Right lobe of liver (tissue), 6 donors: ENCODE data around the gene PDF. TPM values are rescaled to one million over a fixed set of nuclear protein-coding genes. Genes with fewer than 3 reads are reported as not detected.

Source experiments
- ATAC-seq, 4 donors: fragments of 200-7000 bp; cut with Tn5 transposase; one replicate each; pipeline ENCODE4 v1.9.1; 2020; ENCODE audit warnings: mild to moderate bottlenecking in 4 of 4, moderate library complexity in 4 of 4
- DNase-seq, 3 donors: peaks; one replicate each; pipeline ENCODE4 v3.0.0-alpha.2; 2020
- H3K27ac ChIP-seq, 3 donors: fragments of 200-600 bp; one replicate each; pipeline ENCODE4 v1.8.0; 2022
- H3K27me3 ChIP-seq, 2 donors: fragments of 200-600 bp; one replicate each; pipeline ENCODE4 v1.8.0; 2022
- H3K36me3 ChIP-seq, 4 donors: fragments of 200-600 bp; sonication (generic) in 1 of 4; one replicate each; pipeline versions ENCODE4 v1.5.1 to v1.8.0; 2017 to 2022; ENCODE audit warnings: control low read depth in 1 of 4
- H3K4me1 ChIP-seq, 4 donors: fragments of 200-600 bp; sonication (generic) in 1 of 4; one replicate each; pipeline versions ENCODE4 v1.5.1 to v1.8.0; 2017 to 2022; ENCODE audit warnings: control low read depth in 1 of 4
- H3K4me3 ChIP-seq, 3 donors: fragments of 200-600 bp; one replicate each; pipeline ENCODE4 v1.8.0; 2022
- H3K9me3 ChIP-seq, 4 donors: fragments of 200-600 bp; sonication (generic) in 1 of 4; one replicate each; pipeline versions ENCODE4 v1.5.1 to v1.8.0; 2017 to 2022; ENCODE audit warnings: control low read depth in 1 of 4
- POLR2A ChIP-seq: fragments of 450-650 bp; IDR thresholded peaks from one replicate; pipeline ENCODE4 v1.6.1; 2017; ENCODE audit warnings: antibody characterized with exemption, mild to moderate bottlenecking
- WGBS: methylation state at CpG from one replicate; pipeline ENCODE4 v1.1.6; 2018; ENCODE audit warnings: low coverage, low lambda C conversion rate; ENCODE audit not compliant: insufficient coverage; ENCODE audit errors: missing lambda C conversion rate; 5-methylcytosine and 5-hydroxymethylcytosine counted together
- intact Hi-C, 2 donors: fragments of 100-400 bp; cut with DNase I; formaldehyde crosslinking; loops; one replicate each; pipeline versions ENCODE4 v1.11.2 to v1.14.1; 2022
- total RNA-seq, 6 experiments: library from RNA; depleted of rRNA in 2 of 6; stranded (reverse); fragments of >200 nt in 2 of 6; fragmentation: NEBNext Ultra II Directional in 3 of 6; extraction: Animal tissue kit (Norgen Biotek cat#: 25700) in 3 of 6; gene quantifications; one replicate each; pipeline versions ENCODE4 v1.1.0 to v1.2.4, GENCODE V29; 2016 to 2023
- TF ChIP-seq, protein P1 (sequence below), 4 donors: fragments of 200-600 bp in 3 of 4; fragments of 450-650 bp in 1 of 4; IDR thresholded peaks; one replicate each; pipeline versions ENCODE4 v1.5.1 to v1.8.0; 2016 to 2022; ENCODE audit warnings: antibody characterized with exemption in 4 of 4, mild to moderate bottlenecking in 2 of 4
- donor health status: DM: no; HTN: yes; CAD: no.
- donor health status: DM: no; HTN: no; CAD: no.
- donor health status: DM: no; HTN: no; CAD: no.
- donor health status: DM: no; HTN: yes; CAD: no.
- donor health status: DM: no; HTN: yes; CAD: no.

The PDF gene
- total RNA-seq, 6 experiments from 2014 or later = 13.5 to 38.5 (median 15.7) TPM

- Histone ChIP-seq H3K36me3 (peaks cover 0 to 32% (median 7%) of the 10 kb centered on the region in 4 donors), H3K4me3 (no peak overlapping the region), H3K27ac (peak overlapping the region; percentile 61 to 95 (median 79)), H3K9me3 (no peaks in the 10 kb centered on the region), H3K4me1 (peaks cover 3 to 69% (median 34%) of the 10 kb centered on the region in 4 donors), H3K27me3 (no peaks in the 10 kb centered on the region)
- DNase-seq (peak in 2 of 3 donors; percentile 22 to 42), ATAC-seq (no peak)
- 77% methylated on average over 14 of the region's 14 CpGs for WGBS
- intact Hi-C loops = no loop called here
- TF ChIP-seq POLR2A = no peak
- TF ChIP-seq, protein P1, sequence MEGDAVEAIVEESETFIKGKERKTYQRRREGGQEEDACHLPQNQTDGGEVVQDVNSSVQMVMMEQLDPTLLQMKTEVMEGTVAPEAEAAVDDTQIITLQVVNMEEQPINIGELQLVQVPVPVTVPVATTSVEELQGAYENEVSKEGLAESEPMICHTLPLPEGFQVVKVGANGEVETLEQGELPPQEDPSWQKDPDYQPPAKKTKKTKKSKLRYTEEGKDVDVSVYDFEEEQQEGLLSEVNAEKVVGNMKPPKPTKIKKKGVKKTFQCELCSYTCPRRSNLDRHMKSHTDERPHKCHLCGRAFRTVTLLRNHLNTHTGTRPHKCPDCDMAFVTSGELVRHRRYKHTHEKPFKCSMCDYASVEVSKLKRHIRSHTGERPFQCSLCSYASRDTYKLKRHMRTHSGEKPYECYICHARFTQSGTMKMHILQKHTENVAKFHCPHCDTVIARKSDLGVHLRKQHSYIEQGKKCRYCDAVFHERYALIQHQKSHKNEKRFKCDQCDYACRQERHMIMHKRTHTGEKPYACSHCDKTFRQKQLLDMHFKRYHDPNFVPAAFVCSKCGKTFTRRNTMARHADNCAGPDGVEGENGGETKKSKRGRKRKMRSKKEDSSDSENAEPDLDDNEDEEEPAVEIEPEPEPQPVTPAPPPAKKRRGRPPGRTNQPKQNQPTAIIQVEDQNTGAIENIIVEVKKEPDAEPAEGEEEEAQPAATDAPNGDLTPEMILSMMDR (IDR thresholded peaks at IDR 0.05) = no peak
Observed at GRCh38 chr16:69327585-69328310, 2.6 kb downstream of the PDF start.

GRCh38 chr16:69326172-69326873, 4.1 kb downstream of the PDF start:
- peak; percentile 41 to 67 (median 60) for ATAC-seq
- DNase-seq = peak; percentile 72 to 91 (median 86)

GRCh38 chr16:69325784-69326171, 4.6 kb downstream of the PDF start:
- Histone ChIP-seq H3K27me3 (no peaks in the 10 kb centered on the region), H3K4me3 (peak overlapping the region in 1 of 3 donors; percentile 12), H3K36me3 (peaks cover 0 to 38% (median 12%) of the 10 kb centered on the region in 4 donors), H3K9me3 (no peaks in the 10 kb centered on the region), H3K4me1 (peaks cover 3 to 74% (median 34%) of the 10 kb centered on the region in 4 donors), H3K27ac (peak overlapping the region; percentile 52 to 95 (median 76))
- WGBS = 82% methylated on average over 2 of the region's 6 CpGs
- DNase-seq = peak in 1 of 3 donors; percentile 51
- TF ChIP-seq, protein P1 (IDR thresholded peaks at IDR 0.05) = no peak
- TF ChIP-seq POLR2A = no peak
- intact Hi-C loops = no loop called here
- ATAC-seq = no peak

More at GRCh38 chr16:69326172-69326873, 4.1 kb downstream of the PDF start:
- Histone ChIP-seq H3K4me3 (peak overlapping the region in 1 of 3 donors; percentile 12), H3K4me1 (peaks cover 3 to 74% (median 34%) of the 10 kb centered on the region in 4 donors), H3K27ac (peak overlapping the region; percentile 61 to 95 (median 79)), H3K9me3 (no peaks in the 10 kb centered on the region), H3K27me3 (no peaks in the 10 kb centered on the region), H3K36me3 (peaks cover 0 to 33% (median 7%) of the 10 kb centered on the region in 4 donors)
- TF ChIP-seq, protein P1 (IDR thresholded peaks at IDR 0.05) = no peak
- peak; percentile 56 for TF ChIP-seq POLR2A
- WGBS = 17% methylated on average over 5 of the region's 7 CpGs
- intact Hi-C loops = no loop called here

- peaks cover 3 to 73% (median 34%) of the 10 kb centered on the region in 4 donors for H3K4me1 ChIP-seq
- no peak for TF ChIP-seq POLR2A
- TF ChIP-seq, protein P1 (IDR thresholded peaks at IDR 0.05) = no peak
- peaks cover 0 to 49% (median 21%) of the 10 kb centered on the region in 4 donors for H3K36me3 ChIP-seq
- peak overlapping the region in 2 of 3 donors; percentile 76 to 95 for H3K27ac ChIP-seq
- no peaks in the 10 kb centered on the region for H3K27me3 ChIP-seq
- DNase-seq (peak in 1 of 3 donors; percentile 43), ATAC-seq (no peak)
- intact Hi-C loops = no loop called here
- WGBS = 81% methylated on average over 7 of the region's 10 CpGs
- H3K4me3 ChIP-seq = no peak overlapping the region
- no peaks in the 10 kb centered on the region for H3K9me3 ChIP-seq
Observed at GRCh38 chr16:69324585-69325253, 5.7 kb downstream of the PDF start.
